Hepatocyte (in vitro differentiated cells): Measurements from ENCODE around the gene FAM53B. TPM values are rescaled to one million over a fixed set of nuclear protein-coding genes. Genes with fewer than 3 reads are reported as not detected.

Source experiments
- DNase-seq: peaks from one replicate; pipeline ENCODE4 v3.0.0-alpha.2; 2016; ENCODE audit warnings: low spot score
- H2AFZ ChIP-seq: fragments of 200-600 bp; sonication (generic); 2 replicates; pipeline ENCODE4 v1.6.0; 2016; ENCODE audit warnings: antibody characterized with exemption, mild to moderate bottlenecking
- H3K27ac ChIP-seq: fragments of 200-600 bp; sonication (generic); 2 replicates; pipeline ENCODE4 v1.5.1; 2016; ENCODE audit warnings: mild to moderate bottlenecking
- H3K27me3 ChIP-seq: fragments of 200-600 bp; sonication (generic); 2 replicates; pipeline ENCODE4 v1.6.1; 2016
- H3K36me3 ChIP-seq: fragments of 200-600 bp; sonication (generic); replicated peaks from 2 replicates; pipeline ENCODE4 v1.5.1; 2016; ENCODE audit warnings: low read depth; ENCODE audit not compliant: insufficient read depth
- H3K4me1 ChIP-seq: fragments of 200-600 bp; sonication (generic); 2 replicates; pipeline ENCODE4 v1.5.1; 2016; ENCODE audit warnings: mild to moderate bottlenecking, moderate library complexity; ENCODE audit not compliant: insufficient read depth
- H3K4me2 ChIP-seq: fragments of 200-600 bp; sonication (generic); 2 replicates; pipeline ENCODE4 v1.6.0; 2016
- H3K4me3 ChIP-seq: fragments of 200-600 bp; sonication (generic); 2 replicates; pipeline ENCODE4 v1.5.1; 2016; ENCODE audit warnings: mild to moderate bottlenecking
- H3K79me2 ChIP-seq: fragments of 200-600 bp; sonication (generic); 2 replicates; pipeline ENCODE4 v1.6.0; 2017; ENCODE audit warnings: mild to moderate bottlenecking
- H3K9me2 ChIP-seq: fragments of 200-600 bp; sonication (generic); replicated peaks from 2 replicates; pipeline ENCODE4 v1.6.0; 2017; ENCODE audit warnings: mild to moderate bottlenecking; ENCODE audit not compliant: insufficient read depth
- H3K9me3 ChIP-seq: fragments of 200-600 bp; sonication (generic); 2 replicates; pipeline ENCODE4 v1.5.1; 2016; ENCODE audit warnings: low read depth, mild to moderate bottlenecking
- H4K20me1 ChIP-seq: fragments of 200-600 bp; sonication (generic); 2 replicates; pipeline ENCODE4 v1.6.0; 2016; ENCODE audit warnings: mild to moderate bottlenecking; ENCODE audit not compliant: insufficient read depth, poor library complexity, severe bottlenecking
- CTCF ChIP-seq: fragments of 200-600 bp; sonication (generic); IDR thresholded peaks from 2 replicates; pipeline ENCODE4 v1.5.1; 2016; ENCODE audit warnings: antibody characterized with exemption, mild to moderate bottlenecking; ENCODE audit not compliant: poor library complexity
- EZH2 ChIP-seq: fragments of 200-600 bp; sonication (generic); IDR thresholded peaks from 2 replicates; pipeline ENCODE4 v1.6.1; 2016; ENCODE audit warnings: antibody characterized with exemption, mild to moderate bottlenecking, borderline replicate concordance
- EZH2phosphoT487 ChIP-seq: fragments of 200-600 bp; sonication (generic); IDR thresholded peaks from one replicate; pipeline ENCODE4 v1.6.1; 2018; ENCODE audit warnings: antibody characterized with exemption, mild to moderate bottlenecking, low read depth, moderate library complexity; ENCODE audit not compliant: unreplicated experiment, severe bottlenecking
- WGBS: methylation state at CpG from one replicate; pipeline ENCODE4 v1.1.6; 2016; ENCODE audit warnings: low lambda C conversion rate; ENCODE audit errors: missing lambda C conversion rate; 5-methylcytosine and 5-hydroxymethylcytosine counted together
- polyA plus RNA-seq: library from polyadenylated mRNA; unstranded; fragments of >200 nt; fragmentation: Nextera tagmentation; extraction: Ambion mirVana; gene quantifications from 2 replicates; pipeline ENCODE4 v1.2.1, GENCODE V29; 2016
- total RNA-seq: library from RNA; depleted of rRNA; stranded (reverse); fragments of >200 nt; gene quantifications from 2 replicates; pipeline ENCODE4 v1.2.3, GENCODE V29; 2014

Gene FAM53B
- total and polyA plus RNA-seq, 2 experiments from 2014 or later: 10.3 to 23.6 TPM

DNA sequence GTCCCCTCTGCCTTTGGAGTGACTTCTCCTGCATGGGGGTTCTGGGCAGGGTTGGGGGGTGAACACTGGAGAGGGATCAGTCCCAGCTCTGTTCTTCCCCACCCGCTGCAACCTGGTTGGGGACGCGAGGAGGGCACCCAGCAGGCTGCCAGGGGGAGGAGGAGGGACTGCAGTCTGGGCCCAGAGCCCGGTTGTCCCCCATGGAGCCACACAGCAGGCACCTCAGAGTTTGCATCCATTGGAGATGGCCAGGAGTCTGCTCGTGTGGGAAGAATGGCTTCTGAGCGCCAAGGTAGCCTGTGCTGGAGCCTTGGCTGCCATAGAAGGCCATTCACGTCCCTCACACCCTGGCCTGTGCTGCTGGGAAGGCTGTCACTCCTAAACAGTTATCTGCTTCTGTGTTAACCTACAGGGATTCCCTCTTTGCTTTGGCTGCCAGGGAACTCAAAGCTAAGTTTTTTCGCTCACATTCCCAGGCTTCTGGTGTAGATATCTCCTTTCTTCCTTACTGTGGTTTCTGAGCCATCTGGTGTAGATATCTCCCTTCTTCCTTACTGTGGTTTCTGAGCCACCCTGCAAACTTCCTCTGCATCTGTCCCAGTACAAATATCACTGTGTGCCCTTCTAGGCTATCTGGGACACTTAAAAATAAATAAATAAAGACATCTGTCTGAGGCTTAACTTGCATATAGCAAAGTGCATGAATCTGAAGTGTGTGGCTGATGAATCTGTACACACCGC is 148.9 kb downstream of the FAM53B start:
- H3K4me1 ChIP-seq: no peaks in the 10 kb centered on the region
- WGBS: 92% methylated on average over 9 of the region's 9 CpGs
- no peaks in the 10 kb centered on the region for H3K36me3 ChIP-seq

GRCh38 chr10:124594240-124594639 is 149.9 kb downstream of the FAM53B start:
- peaks cover 6% of the 10 kb centered on the region for H3K4me1 ChIP-seq
- H3K4me2 ChIP-seq: no peak overlapping the region
- H3K9me3 ChIP-seq: no peaks in the 10 kb centered on the region
- 95% methylated on average over 6 of the region's 6 CpGs for WGBS
- no peaks in the 10 kb centered on the region for H3K27me3 ChIP-seq
- H3K79me2 ChIP-seq: no peaks in the 10 kb centered on the region
- DNase-seq: no peak
- H3K9me2 ChIP-seq: no peaks in the 10 kb centered on the region
- no peak overlapping the region for H3K27ac ChIP-seq
- no peaks in the 10 kb centered on the region for H3K36me3 ChIP-seq
- no peak overlapping the region for H3K4me3 ChIP-seq
- TF ChIP-seq EZH2 (no peak), EZH2phosphoT487 (no peak), CTCF (no peak)
- no peaks in the 10 kb centered on the region for H4K20me1 ChIP-seq
- no peak overlapping the region for H2AFZ ChIP-seq

More for the DNA sequence above, 148.9 kb downstream of the FAM53B start:
- Histone ChIP-seq H3K4me2 (no peak overlapping the region), H3K27me3 (no peaks in the 10 kb centered on the region), H2AFZ (no peak overlapping the region), H3K4me3 (no peak overlapping the region), H3K27ac (no peak overlapping the region), H3K9me2 (no peaks in the 10 kb centered on the region), H3K9me3 (no peaks in the 10 kb centered on the region), H3K79me2 (no peaks in the 10 kb centered on the region), H4K20me1 (no peaks in the 10 kb centered on the region)
- no peak for DNase-seq
- TF ChIP-seq CTCF (no peak), EZH2phosphoT487 (no peak), EZH2 (no peak)

GRCh38 chr10:124593431-124593985 is 150.7 kb downstream of the FAM53B start:
- Histone ChIP-seq H3K9me2 (no peaks in the 10 kb centered on the region), H3K79me2 (no peaks in the 10 kb centered on the region)
- WGBS: 94% methylated on average over 15 of the region's 17 CpGs

More at GRCh38 chr10:124593431-124593985, 150.7 kb downstream of the FAM53B start:
- Histone ChIP-seq H3K36me3 (no peaks in the 10 kb centered on the region), H3K4me1 (peaks cover 12% of the 10 kb centered on the region), H4K20me1 (no peaks in the 10 kb centered on the region), H3K27me3 (no peaks in the 10 kb centered on the region), H3K27ac (no peak overlapping the region), H3K9me3 (no peaks in the 10 kb centered on the region), H3K4me3 (no peak overlapping the region), H2AFZ (no peak overlapping the region), H3K4me2 (no peak overlapping the region)
- no peak for DNase-seq
- TF ChIP-seq EZH2 (no peak), CTCF (no peak), EZH2phosphoT487 (no peak)
